Measurements from ENCODE around the gene BABAM2.
"Not testable (repeated sequence)": the region's sequence is repeated elsewhere in the genome, so short reads cannot be mapped to it uniquely, and the experiment has no call there.

BABAM2 gene

GRCh38 chr2:27946530-27947060 is 56.1 kb downstream of the BABAM2 start:
- no peak for DNase-seq (ENCODE audit: low spot score)

GRCh38 chr2:27952070-27952469 is 61.5 kb downstream of the BABAM2 start:
- no peak for DNase-seq (ENCODE audit: low spot score)

DNA sequence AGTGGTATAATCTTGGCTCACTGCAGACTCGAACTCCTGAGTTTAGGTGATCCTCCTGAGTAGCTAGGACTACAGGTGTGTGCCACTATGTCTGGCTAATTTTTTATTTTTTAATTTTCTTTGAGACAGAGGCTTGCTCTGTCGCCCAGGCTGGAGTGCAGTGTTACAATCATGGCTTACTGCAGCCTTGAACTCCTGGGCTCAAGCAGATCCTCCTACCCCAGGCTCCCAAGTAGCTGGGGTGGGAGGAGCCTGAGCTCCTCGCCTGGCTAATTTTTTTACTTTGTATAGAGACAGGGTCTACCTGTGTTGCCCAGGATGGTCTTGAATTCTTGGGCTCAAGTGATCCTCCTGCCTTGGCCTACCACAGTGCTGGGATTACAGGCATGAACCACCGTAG is 62.5 kb downstream of the BABAM2 start:
- DNase-seq (ENCODE audit: low spot score): no peak

GRCh38 chr2:27954221-27954673 is 63.7 kb downstream of the BABAM2 start:
- DNase-seq (ENCODE audit: low spot score): no peak

- peak; percentile 22 for DNase-seq (ENCODE audit: low spot score)
These were observed 64.3 kb downstream of the BABAM2 start for GRCh38 chr2:27954771-27955383.

DNA sequence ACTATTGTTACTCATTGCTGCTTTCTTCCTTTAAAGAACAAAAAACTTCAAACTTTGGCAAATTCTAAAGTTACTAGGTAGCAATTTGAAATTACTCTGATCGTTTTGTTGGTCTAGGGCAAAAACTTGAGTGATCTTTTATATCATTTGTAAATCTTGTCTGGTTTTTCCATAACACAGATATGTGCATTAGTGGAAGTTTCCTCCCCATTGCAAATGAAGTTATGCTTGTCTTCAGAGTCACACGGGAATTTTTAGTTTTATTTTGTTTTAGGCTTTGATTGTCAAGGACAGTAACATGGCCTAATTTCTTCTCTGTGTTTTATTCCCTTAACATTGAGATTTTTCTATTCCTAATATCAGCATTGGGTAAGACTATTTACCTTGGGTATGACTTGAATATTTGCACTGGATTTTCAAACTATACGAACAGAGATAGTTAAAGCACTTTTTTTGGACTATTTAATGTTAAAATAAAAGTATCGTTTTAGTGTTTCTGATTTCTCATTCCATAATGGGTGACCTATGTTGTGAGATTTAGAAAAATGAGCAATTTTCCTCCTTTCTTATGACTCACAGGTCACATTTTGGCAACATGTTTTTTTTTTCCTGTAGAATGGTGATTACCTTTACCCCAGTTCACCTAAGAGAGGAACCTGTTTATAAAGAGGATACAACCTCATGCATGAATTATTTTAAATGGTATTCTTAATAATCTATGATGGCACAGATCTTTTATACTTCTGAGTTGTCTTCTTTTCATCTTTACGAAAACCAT is 65.0 kb downstream of the BABAM2 start:
- DNase-seq (ENCODE audit: low spot score): no peak

DNA sequence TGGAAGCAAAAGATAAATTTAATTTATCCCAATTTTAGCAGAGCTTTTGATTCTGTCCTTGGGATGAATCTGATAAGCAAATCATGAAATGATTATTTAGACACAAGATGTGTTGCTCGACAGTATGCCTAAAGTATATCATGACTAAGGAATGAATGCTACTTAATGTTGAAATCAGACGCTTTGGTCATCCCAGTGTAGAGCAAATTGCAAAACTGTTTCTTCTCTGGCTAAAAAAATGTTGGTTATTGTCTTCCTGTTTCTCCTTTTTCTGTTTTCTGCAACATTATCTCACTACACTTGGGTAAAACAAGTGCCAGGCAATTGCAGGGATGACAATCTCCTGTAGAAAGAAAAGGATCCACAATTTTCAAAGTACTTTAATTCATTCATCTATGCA is 66.4 kb downstream of the BABAM2 start:
- no peak for DNase-seq (ENCODE audit: low spot score)

- DNase-seq (ENCODE audit: low spot score): no peak
These were observed 68.3 kb downstream of the BABAM2 start for GRCh38 chr2:27958711-27959378.

GRCh38 chr2:27959496-27959895 is 69.0 kb downstream of the BABAM2 start:
- DNase-seq (ENCODE audit: low spot score): no peak

DNA sequence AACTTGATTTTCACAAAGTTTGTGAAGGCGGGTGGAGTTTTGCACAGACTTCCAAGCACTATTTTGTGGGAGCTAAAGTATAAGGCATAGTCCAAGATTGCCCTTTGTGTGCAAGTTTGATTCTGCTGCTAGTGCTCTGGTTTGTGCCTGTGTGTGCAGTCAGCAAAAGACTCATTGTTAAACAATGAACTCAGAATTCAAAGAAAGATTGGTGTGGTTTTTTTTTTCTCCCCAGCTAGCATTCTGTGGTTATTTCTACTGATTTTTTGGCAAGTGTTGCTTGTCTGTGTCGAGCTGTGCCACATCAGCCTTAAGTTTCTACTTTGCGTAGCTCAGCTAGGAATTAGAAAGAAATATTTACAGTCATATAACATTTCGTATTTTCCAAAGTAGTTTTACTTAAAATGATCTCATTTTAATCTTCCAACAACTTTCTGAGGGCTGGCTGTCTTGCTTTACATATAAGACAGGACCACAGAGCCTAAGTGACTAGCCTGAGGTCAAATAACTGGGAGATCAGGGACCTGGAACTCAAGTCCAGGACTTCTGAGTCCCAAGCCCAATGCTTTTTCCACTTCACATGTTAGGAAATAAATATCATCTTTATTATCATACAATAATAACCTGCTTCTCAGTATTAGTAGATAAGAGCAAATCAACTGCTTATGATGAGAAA is 69.8 kb downstream of the BABAM2 start:
- DNase-seq (ENCODE audit: low spot score): peak; percentile 38

DNA sequence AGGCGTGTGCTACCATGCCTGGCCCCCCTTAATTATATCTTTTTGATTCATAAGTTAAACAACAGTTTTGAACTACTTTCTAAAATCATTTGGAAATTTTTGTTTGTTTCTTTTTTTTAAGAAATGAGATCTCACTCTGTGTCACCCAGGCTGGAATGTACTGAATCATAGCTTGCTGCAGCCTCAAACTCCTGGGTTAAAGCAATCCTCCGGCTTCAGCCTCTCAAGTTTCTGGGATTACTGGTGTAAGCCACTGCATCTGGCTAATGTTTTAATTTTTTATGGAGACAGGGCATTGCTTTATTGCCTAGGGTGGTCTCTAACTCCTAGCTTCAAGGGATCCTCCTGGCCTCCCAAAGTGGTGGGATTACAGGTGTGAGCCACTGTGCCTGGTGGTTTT is 71.5 kb downstream of the BABAM2 start:
- no peak for DNase-seq (ENCODE audit: low spot score)

DNA sequence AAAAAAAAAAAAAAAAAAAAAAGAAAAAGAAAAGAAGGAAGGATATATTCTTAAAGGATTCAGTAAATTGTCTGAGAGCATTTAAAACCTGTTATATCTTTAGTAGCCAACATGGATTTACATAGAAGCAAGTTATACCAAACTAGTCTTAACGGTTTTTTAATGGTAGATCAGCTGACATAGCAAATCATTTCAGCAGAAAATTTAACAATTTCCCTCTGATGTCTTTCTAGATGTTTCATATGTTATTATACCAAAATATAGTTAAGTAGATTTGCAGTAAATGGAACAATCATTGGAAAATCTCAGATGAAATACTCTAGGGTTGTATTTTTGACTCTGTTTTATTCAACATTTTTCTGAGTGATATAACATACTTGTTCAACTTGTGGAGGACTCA is 72.9 kb downstream of the BABAM2 start:
- no peak for DNase-seq (ENCODE audit: low spot score)

- no peak for DNase-seq (ENCODE audit: low spot score)
These were observed 73.5 kb downstream of the BABAM2 start for GRCh38 chr2:27964067-27964466.

DNA sequence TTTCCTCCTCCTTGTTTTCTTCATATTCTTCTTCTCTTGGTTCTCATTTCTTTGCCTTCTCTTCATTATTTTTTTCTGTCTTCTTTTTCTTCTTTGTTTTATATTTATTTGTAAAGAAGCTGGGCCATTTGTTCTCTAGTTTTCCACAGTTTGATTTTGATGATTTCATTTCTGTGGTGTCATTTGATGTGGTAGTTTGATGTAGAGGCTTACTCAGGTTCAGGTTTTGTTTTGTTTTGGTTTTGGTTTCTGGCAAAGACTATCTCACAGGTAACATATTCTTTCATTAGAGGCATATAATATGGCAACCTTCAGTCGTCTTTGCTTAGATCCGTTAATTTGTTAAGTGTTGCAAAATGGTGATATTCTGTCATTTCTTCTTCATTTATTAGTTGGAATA is 75.3 kb downstream of the BABAM2 start:
- DNase-seq (ENCODE audit: low spot score): no peak

DNA sequence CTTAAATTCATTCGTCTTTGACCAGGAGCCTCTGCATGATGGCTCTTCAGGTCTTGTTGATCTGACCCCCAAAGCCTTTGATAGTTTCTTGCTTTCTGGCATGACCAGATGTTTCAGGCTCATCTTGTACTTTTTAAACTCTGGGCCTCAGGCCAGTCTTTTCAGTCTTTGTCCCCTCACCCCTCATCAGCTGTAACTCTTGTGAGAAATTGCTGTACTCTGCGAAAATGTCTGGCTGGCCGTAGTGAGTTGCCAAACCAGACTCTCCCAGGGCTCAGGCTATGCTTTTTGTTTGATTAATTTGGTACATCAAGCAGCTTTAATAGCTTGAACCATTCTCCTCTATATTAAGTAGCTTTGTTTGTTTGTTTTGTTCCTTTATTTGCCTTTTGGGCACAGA is 75.9 kb downstream of the BABAM2 start:
- no peak for DNase-seq (ENCODE audit: low spot score)

GRCh38 chr2:27967076-27967475 is 76.5 kb downstream of the BABAM2 start:
- no peak for DNase-seq (ENCODE audit: low spot score)

DNA sequence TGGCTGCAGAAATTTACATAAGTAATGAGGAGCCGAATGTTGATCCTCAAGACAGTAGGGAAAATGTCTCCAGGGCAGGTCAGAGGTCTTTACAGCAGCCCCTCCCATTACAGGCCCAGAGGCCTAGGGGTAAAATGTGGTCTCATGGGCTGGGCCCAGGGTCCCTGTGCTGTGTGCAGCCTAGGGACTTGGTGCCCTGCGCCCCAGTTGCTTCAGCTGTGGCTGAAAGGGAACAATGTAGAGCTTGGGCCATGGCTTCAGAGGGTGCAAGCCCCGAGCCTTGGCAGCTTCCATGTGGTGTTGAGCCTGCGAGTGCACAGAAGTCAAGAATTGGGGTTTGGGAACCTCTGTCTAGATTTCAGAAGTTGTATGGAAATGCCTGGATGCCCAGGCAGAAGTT is 77.5 kb downstream of the BABAM2 start:
- not testable (repeated sequence) for DNase-seq (ENCODE audit: low spot score)

DNA sequence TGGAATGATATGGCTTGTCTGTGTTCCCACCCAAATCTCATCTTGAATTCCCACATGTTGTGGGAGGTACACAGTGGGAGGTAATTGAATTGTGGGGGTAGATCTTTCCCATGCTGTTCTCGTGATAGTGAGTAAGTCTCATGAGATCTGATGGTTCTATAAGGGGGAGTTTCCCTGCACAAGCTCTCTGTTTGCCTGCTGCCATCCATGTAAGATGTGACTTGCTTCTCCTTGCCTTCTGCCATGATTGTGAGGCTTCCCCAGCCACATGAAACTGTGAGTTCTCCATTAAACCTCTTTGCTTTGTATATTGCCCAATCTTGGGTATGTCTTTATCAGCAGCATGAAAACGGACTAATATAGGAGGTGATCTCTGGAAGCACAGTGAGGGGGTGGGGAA is 78.4 kb downstream of the BABAM2 start:
- not testable (repeated sequence) for DNase-seq (ENCODE audit: low spot score)

GRCh38 chr2:27972311-27972710 is 81.8 kb downstream of the BABAM2 start:
- no peak for DNase-seq (ENCODE audit: low spot score)

- DNase-seq (ENCODE audit: low spot score): no peak
These were observed 83.1 kb downstream of the BABAM2 start for GRCh38 chr2:27973592-27973991.

GRCh38 chr2:27976308-27976707 is 85.8 kb downstream of the BABAM2 start:
- DNase-seq (ENCODE audit: low spot score): no peak

- no peak for DNase-seq (ENCODE audit: low spot score)
These were observed 87.3 kb downstream of the BABAM2 start for GRCh38 chr2:27977731-27978312.
